CD4-positive, alpha-beta T cell treated with Interleukin-10 for 1 hour (primary cell): ENCODE measurements around the gene CD248.

Experiments
- DNase-seq: peaks from one replicate; pipeline ENCODE4 v3.0.0-alpha.2; 2020

Gene CD248

DNA sequence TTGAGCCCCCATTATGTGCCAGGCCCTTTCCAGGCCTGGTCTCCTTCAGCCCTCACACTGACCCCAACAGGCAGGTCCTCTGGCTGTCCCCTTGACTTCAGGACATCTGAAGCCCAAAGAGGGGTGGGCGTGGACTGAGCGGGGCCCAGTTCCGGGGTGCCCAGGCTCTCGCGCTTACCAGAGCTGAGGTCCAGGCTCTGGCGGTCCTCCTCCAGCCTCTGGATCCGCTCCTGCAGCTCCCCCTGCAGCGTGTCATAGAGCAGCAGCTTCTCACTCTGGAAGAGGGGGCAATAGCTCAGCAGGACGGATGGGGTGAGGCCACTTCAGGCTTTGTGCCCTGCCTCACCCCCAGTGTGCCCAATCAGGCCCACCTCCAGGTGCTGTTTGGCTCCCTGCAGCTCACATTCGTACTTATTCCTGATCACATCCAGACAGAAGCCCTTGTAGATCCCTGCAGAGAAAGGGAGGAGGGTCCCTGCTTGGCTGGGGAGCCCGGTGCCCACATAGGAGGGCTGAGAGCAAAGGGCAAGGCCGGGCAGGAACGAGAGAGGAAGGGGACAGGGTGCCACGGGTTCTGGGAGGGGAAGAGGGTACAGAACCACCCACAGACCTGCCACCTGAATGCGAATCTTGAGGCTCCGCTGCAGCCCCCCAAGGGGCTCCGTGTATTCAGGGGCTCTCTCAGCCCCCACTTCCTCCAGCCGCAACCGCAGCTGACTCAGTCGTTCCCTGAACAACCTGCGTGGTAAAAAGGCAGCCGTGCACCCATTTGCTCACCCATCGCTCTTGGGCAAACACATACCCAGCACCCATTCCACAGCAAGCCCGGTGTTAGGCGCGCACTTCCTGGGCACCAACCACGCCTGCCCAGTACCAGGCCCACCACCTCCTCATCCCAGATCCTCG is 24.0 kb upstream of the CD248 start:
- no peak for DNase-seq

DNA sequence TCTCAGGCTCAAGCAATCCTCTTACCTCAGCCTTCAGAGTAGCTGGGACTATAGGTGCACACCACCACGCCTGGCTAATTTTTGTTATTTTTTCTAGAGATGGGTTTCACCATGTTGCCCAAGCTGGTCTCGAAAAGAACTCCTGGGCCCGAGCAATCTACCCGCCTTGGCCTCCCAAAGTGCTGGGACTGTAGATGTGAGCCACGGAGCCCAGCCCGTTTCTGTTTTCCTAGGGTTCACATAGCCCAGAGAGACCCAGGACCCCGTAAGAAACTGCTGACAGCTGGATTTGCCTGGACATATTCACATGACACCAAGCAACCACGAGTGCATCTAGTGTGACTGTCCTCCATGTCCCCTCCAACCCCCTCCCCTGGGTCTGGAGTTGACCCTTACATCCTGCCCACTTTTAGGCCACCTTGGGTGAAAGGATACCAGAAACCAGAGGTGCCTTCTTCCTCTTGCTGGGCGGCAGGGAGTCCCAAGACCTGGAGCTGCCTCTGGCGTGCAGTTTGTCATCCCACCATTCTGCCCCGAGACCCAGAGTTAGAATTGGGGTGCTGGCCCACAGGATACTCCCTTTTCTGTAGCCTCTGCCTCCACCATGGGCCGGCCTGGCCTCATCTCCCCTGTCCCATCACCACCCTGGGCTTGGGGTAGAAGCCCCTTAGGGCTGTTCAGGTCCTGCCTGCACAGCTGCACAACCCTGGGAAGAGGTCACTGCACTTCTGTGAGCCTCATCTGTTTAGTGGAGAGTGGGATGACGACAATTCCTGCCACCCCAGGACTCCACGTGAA is 23.0 kb upstream of the CD248 start:
- no peak for DNase-seq

DNA sequence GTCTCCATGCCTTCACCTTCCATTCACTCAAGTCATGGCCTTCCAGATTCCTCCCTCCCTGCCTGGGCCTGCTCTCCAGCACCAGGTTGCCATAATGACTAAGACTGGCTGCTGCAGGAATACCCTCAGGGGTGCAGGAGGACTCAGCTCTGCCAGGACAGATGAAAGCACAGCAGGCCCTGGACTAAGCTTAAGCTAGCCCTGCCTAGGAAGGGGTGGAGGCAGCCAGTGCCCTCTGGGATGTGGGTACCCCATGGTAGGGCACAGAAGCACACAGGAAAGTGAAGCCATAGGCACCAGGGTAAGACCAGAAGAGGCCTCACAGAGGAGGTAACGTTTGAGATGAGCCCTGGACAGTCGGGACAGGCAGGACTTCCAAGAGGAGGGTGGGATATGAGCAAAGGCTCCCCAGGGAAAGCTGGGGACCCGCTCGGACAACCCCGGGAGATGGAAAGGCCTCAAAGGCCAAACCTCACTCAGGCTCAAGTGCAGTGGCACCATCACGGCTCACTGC is 22.4 kb upstream of the CD248 start:
- no peak for DNase-seq

DNA sequence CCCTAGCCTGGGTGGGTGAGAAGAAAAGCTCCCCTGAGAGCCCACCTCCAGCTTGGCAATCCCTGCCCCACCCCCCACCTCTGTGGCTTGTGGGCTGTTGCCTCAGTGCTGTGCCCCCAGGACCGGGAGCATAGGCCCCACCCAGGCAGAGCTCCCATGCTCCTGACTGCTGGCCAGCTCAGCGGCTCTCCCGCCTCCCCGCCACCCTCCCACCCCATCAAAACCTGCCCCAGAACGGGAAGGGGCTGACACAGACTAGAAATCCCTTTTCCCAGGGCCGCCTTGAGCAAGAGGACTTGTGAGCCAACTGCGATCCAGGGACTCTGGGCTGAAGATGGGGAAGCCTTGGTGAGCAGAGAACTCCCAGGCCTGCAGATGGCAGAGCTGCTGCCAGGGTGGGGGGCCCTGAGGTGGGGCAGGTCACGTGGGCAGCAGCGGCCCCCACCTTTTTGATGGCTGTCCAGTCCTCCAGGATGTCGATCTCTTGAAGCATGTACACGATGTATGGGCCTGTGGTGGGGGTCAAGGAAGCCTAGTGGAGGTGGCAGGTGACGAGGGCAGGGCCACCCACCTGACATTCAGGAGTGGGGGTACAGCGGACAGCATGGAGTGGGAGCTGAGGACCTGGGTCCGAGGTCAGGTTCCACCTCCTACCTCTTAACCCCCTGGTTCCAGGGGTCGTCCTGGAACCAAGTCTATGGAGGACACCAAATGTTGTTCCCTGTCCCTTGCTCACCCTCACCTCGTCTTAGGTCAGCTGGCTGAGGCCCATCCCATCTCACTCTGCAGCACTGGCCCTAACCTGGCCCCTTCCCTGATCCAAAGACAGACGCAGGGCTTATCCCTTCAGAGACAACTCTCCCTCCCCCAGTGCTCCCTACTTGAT is 21.7 kb upstream of the CD248 start:
- DNase-seq = no peak

DNA sequence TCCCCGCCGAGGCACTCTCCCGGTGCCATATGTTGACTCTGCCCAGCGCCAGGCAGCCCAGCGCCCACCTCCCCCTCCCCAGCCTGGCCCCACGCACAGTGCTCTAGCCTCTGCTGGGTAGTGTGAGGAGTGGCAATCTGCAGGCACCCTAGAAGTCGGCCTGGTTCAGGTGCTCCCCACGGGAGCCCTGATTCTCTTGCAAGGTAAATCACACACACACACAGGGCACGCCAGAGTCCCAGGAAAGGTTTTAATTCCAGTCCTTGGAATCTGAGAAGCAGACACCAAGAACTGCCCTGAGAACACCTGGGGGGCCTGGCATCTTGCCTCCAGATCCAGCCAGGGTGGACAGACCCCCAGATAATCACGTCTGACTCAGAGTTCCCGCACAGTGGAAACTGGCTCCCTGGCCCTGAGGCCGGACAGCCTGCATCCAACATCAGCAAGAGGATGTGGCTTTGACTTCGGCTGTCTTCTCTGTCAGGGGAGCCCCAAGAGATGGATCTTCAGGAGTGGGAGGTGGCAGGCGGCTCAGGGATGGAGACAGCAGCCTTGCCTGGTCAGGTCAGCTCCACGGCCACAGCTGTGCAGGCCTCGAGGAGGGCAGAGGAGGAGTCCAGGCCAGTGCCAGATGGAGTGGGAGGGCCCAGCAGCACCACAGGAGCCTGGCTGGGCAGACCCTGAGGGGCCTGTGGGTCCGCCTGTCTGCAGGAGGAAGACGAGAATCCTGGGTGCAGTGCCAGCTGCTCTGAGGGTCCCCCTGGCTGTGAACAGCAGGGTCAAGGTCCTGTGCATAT is 20.5 kb upstream of the CD248 start:
- DNase-seq = no peak

DNA sequence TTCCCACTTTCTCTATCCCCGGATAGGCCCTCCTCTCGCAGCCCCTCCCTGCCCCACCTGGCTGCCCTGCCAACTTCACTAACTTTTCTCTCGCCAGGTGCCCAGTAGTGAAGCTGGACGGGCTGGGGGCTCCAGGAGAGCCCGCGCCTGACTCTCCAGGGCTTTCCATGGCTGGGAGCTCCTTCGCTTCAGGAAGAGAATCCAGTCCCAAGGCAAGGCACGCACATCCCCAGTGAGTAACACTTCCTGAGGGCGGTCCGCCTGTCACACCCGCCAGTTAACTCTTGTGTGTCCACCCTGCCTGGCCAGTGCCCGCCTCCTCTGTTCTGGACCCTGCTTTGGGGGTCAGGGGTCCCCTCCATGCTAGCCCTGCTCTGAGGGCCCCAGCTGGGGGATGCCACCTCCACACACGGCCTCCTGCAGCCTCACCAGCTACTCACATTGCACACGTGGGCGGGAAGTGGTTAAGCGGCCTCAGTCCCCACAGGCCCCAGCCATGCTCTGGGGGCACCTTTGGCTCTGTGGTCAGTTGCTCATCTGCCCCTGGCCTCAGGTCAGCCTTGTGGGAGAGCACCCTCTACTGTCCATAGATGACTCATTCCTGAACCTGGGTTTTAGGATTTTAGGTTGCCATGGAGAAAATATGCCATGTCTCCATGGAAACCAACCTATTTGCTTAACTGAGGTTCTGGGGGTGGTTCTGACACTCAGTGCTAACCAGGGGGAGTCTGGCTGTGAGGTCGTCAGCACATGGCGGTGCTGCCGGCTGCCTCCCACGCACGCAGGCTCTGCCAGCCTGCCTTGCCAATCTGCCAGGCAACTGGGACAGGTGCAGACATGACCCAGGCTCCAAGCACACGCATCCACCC is 19.6 kb upstream of the CD248 start, which contains the start of gene RIN1:
TSS of gene RIN1 (minus strand) at position 201 of the 869 bp plus-strand sequence. CDS start at position 169, 32 bp downstream.
- peak; percentile 54 for DNase-seq

DNA sequence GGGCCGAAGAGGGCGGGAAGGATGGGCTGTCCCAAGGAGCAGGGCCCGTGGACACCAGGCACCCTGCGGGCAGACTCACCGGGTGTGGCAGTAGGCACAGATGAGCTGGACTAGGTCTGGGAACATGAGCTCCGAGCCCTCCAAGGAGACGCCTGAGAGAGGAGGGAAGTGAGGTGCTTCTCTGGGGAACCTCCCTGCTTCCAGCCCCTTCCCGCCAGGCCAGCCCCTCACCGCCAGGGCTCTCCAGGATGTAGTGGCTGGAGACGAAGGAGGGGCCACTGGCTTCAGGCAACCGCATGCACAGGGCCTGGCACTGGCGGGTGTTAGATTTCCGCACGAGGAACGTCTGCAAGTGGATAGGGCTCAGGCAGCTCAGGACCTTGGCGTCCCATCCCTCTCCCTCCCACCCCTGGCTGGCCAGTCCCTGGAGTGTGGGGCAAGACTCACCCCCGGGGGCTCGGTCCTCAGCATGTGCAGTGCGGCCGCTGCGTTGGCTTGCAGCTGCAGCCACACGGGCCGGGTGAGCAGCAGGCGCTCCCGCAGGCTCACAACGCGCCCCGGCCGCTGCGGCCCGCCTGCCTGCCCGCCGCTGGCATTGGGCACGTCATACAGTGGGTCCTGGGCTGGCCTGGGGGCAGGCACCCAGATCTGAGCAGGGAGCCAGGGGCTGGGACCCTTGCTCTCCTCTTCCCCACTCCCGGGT is 18.8 kb upstream of the CD248 start:
- no peak for DNase-seq

DNA sequence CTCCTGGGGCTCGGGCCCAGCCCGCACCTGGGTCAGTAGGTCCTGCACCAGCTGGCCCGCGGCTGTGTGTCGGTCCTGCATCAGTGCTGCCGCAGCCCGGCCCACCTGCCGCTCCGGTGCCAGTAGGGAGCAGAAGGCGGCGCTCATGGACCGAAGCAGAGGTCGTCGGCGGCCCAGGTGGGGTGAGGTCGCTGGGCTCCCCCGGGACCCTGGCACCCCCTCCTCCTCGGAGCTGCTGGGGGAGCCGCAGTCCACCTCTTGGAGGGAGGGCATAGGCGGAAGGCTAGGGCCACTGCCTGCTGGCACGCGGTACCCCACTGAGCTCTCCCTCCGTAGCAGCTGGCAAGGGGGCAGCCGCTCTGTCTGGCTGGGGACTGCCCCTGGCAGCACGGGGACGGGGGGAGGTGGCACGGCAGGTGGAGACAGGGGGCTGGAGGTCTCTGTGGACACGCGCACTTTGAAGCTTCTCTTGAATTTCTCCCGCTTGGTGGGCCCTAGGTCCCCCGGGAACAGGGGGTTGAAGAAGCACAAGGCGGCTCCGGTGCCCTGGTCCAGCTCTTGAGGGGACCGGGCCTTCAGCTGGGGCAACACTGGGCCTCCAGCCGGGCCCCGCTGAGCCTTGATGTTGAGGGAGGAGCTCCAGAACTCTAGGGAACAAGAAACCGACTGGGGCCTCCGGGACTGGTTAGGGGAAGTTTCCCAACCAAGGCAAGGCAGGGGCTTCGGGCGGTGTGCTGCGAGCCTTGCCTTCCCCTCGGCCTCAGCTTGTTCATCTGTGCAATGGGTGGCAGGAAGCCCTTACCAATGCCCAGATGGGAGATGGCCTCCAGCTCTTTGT is 18.0 kb upstream of the CD248 start:
- DNase-seq = no peak

DNA sequence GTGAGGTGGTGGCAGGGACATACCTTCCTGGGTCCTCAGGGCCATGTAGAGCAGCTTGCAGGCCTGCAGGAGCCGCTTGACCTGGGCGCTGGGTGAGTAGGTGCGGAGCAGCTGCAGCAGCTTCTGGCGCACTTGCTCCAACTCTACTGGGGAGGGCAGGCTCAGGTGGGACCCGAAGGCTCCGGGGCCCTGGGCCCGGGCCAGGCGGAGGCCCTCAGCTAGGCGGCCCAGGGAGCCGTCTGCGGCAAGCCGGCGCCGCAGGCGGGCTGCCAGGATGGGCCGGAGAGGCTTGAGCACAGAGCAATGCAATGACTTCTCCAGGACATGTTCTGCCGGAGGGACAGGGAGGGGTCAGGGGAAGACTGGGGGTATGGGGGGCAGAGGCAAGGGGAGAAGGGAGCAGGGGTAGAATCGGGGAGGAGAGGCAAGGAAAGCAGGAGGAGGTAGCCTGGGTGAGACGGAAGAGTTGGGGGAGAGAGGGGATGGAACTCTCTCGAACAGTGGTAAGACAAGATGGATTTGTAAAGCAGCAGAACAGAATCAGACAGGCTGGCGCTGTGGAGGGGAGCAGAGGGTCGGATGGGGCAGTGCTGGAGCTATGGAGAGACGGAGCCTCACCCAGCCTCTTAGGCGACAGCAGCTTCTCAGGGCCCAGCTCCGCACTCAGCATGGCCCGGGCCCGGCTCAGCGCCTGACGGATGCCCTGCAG is 17.2 kb upstream of the CD248 start:
- no peak for DNase-seq

DNA sequence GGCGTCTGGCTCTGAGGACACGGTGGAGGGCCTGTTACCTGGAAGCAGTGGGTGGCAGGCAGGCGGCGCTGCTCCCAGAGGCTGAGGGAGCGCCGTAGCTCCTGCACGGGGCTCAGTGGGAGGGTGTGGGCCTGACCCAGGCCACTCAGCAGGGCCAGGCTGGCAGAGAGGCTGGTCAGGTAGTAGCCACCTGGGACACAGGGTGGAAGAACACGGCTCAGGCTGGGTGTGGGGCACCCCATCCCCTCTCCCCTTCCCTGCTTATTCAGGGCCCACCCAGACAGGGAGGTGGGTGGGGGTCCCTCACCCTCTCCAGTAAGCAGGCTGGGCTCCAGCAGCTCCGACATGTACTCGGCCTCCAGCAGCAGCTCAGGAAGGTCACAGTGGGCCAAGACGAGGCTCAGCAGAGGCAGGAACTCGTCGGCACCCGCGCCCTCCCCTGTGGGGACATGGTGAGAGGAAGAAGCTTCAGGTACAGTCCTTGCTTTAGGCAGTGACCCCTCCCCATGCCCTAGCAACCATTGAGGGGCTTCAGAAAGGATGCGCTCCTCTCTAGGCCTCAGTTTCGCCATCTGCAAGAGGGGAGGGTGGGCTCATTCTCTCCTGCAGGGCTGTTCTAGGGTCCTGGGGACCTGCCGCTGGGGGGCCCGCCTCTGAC is 16.5 kb upstream of the CD248 start:
- no peak for DNase-seq

DNA sequence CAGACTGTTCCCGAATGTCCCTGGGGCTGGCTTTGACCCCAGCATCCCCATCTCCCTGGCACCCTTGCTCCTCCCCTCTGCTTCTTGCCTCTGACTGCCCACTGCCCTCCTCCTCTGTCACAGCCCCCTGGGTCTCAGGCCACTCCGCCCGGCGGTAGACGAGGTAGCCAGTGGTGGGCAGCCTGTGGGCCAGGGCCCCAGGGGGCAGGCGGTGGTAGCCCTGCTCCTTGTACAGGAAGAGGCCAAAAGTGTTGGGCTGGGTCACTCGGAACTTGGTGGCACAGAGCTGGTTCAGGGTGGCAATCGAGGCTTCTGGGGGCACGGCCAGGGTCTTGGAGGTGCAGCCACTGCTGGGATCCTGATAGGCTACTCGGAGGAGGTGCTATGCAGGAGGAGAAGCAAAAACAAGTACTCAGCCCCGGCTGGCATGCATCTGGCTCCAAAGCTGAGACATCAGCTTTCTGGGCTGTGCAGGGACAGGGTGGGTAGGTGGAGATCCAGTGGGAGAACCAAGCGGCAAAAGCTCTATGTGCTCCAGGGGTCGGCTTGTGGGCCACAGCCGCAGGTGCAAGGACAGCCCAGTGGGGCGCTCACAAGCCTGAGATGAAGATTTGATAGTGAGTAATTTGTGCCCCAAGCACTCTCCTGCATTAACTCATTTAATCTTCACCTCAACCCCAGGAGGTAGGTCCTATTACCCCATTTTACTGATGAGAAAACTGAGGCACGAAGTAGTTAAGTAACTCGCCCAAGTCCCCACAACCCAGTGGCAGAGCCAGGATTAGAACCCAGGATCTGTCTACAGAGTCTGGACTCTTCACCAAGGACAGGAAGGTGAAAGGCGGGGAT is 15.8 kb upstream of the CD248 start:
- no peak for DNase-seq

DNA sequence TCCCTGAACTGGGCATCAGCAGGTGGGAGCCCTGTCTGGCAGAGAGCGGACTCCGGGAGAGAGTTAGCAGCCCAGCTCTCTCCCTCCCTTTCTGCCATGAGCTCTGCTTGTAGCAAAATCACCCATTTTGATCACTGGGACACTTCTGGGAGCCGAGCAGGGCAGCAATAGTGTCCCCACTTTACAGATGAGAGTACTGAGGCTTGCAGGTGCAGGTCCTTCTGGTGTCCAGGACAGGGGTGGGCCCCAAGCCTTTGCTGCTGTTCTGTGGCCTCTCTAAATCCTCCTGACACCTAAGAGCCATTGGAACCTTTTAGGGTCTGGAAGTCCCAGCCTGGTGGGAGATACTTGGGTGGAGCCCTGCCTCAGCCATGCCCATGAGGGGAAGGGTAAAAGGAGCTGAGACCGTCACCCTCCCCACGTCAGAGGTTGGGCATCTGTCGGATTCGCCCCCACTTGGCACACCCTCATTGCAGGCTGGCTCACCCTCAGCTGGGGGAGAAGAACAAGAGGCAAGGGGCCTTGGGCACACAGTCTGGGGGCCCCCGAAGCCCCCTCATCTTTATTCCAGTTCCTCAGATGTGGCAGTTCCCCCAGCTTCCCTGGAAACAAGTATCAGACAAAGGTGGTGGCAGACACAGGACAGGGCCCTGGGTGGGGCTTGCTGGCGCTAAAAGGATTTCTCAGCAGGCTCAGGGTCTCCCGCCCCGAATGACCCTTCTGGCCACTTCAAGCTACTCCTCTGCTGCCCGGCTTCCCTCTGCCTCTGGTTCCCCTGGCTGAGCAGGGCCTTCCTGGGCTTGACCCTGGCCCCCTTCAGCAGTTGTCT is 14.9 kb upstream of the CD248 start:
- no peak for DNase-seq

DNA sequence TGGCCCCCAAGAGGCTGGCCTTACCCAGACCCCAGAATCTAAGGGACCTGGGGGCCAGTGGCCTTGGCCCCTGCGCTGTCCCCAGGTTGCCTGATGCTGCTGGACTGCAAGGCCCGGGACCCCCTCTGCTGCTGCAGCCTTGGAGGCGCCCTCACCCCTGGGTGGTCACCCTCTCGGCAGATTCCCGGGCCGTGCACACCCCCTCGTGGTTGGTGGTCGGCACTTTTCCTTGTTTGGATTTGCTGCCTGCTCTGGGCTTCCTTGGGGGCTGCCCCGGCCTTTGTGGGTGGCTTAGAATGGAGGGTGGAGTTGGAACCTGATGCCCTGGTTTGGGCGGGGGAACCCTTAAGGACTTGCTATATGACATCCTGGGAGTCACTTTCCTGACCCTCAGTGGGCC is 14.1 kb upstream of the CD248 start:
- DNase-seq = no peak

DNA sequence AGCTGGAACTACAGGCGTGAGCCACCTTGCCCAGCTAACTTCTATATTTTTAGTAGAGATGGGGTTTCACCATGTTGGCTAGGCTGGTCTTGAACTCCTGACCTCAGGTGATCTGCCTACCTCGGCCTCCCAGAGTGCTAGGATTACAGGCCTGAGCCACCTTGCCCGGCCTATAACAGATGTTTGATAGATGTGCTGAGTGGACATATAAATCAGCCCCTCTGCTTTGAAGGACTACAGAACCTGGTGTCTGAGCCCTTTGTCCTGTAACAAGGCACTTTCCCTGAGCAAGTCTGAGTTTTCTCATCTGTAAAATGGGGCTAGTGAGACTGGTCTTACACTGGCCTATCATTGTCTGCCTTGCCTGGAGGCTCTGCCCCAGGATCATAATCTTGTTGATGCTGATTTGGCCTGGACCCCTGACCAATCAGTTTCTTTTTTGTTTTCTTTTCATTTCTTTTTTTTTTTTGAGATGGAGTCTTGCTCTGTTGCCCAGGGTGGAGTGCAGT is 12.4 kb upstream of the CD248 start:
- DNase-seq = no peak

DNA sequence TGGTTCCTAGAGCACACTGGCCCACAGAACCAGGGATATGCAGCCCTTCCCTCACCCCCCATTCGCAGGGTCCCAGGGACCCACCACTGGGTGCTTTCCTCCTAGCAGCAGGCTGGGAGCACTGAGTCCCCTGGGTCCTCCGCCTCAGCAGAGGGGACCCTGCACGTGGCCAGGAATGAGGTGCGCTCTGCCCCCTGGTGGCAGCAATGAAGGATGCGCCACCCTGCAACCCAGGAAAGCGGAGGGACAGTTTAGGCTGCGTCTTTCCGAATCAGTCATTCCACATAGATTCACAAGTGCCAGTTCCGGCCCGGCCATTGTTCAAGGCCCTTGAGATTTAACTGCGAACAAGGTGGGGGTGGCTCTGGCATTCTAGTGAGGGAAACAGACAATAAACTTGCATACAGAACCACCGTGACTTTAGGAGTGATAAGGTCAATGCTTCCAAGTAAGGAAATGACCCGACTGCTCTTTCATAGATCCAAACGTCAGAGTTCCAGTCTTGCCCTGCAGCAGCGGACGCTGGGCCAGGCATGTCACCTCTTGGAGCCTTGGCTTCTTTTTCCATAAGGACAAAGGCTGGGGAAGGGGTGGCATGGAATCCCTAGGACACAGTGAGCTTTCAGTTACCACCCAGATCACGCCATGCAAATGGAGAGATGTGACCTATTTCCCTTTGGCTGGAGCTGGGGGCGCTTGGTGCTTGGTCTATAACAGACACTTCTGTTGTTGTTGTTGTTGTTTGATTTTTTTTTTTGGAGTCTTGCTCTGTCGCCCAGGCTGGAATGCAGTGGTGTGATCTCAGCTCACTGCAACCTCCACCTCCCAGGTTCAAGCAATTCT is 11.7 kb upstream of the CD248 start:
- peak; percentile 86 for DNase-seq
